ENCODE data around the gene E2F4.

DNA sequence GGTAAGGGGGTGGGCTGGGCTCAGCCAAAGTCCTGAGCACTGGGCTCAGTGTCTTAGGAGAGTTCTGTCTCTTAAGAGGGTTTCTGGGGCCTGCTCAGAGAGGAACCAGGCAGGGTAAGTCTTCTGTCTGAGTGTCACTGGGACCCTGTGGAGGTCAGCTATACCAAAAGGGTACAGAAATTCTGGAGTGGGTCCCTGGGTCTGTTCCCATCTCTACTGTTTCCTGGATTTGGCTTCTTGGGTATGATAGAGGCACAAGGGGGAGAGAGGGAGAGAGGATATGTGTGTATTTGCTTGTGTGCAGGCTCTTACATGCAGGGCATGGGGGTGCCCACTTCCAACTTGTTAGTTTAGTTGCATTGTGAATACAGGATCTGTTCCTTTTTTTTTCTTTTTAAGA lies 1.6 kb downstream of the E2F4 start:
- TF ChIP-seq, protein P1, sequence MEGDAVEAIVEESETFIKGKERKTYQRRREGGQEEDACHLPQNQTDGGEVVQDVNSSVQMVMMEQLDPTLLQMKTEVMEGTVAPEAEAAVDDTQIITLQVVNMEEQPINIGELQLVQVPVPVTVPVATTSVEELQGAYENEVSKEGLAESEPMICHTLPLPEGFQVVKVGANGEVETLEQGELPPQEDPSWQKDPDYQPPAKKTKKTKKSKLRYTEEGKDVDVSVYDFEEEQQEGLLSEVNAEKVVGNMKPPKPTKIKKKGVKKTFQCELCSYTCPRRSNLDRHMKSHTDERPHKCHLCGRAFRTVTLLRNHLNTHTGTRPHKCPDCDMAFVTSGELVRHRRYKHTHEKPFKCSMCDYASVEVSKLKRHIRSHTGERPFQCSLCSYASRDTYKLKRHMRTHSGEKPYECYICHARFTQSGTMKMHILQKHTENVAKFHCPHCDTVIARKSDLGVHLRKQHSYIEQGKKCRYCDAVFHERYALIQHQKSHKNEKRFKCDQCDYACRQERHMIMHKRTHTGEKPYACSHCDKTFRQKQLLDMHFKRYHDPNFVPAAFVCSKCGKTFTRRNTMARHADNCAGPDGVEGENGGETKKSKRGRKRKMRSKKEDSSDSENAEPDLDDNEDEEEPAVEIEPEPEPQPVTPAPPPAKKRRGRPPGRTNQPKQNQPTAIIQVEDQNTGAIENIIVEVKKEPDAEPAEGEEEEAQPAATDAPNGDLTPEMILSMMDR (conservative IDR thresholded peaks at IDR 0.05; ENCODE audit: low read length) = no peak
- no peak for TF ChIP-seq EZH2phosphoT487 (IDR thresholded peaks at IDR 0.05; ENCODE audit: borderline replicate concordance)
